HCT116 (cell line): ENCODE measurements around the gene POP4. TPM values are rescaled to one million over a fixed set of nuclear protein-coding genes. Genes with fewer than 3 reads are reported as not detected.

Experiments
- ATAC-seq: fragments of 200-7000 bp; cut with Tn5 transposase; 2 replicates; pipeline ENCODE4 v1.9.1; 2020; ENCODE audit warnings: mild to moderate bottlenecking, moderate library complexity
- BruUV-seq: library from RNA; stranded (reverse); fragments of 400-500 nt; replicated peaks from 2 replicates; lab custom pipeline; 2021; lab: Mats Ljungman, UMichigan
- CTCF ChIA-PET: fragments of 300-600 bp; sonication (Branson Sonifier 250); formaldehyde crosslinking; loops from one replicate; lab custom pipeline; 2021; ENCODE audit warnings: antibody characterized with exemption; lab: Charles Lee
- POLR2A ChIA-PET: fragments of 300-600, 350-600 bp; sonication (Branson Sonifier 250); formaldehyde crosslinking; loops from one replicate; lab custom pipeline; 2021; ENCODE audit warnings: antibody characterized with exemption; lab: Charles Lee
- RAD21 ChIA-PET, 2 experiments: fragments of 300-600 bp; sonication (Branson Sonifier 250); formaldehyde crosslinking; loops; one replicate each; lab custom pipeline; 2023; ENCODE audit warnings: low total read pairs in 2 of 2; ENCODE audit not compliant: uncharacterized antibody in 2 of 2, unreplicated experiment in 2 of 2, low non-redundant PET in 1 of 2; lab: Charles Lee
- DNase-seq: peaks from one replicate; pipeline ENCODE4 v3.0.0-alpha.2; 2010; ENCODE audit warnings: low read depth, low spot score
- H2AFZ ChIP-seq: fragments of 200-600 bp; shearing (Covaris generic), sonication (generic); 2 replicates; pipeline ENCODE4 v1.6.1; 2017; ENCODE audit warnings: low read depth, mixed run types, mixed read lengths, antibody characterized with exemption, low read length; ENCODE audit not compliant: poor library complexity, severe bottlenecking
- H3K27ac ChIP-seq: 2 replicates; pipeline ENCODE4 v1.5.1; 2012; ENCODE audit warnings: low read depth, low read length
- H3K27me3 ChIP-seq: fragments of 200-600 bp; sonication (generic); 2 replicates; pipeline ENCODE4 v1.6.1; 2016; ENCODE audit warnings: mixed run types, low read length, mixed read lengths; ENCODE audit not compliant: insufficient read depth
- H3K36me3 ChIP-seq, 2 experiments: fragments of 200-500 bp in 1 of 2; fragments of 200-600 bp in 1 of 2; sonication (Bioruptor generic) in 1 of 2; sonication (generic) in 1 of 2; 2 replicates each; pipeline versions ENCODE4 v1.5.1 to v1.6.1; 2014 to 2016; ENCODE audit warnings: low read length in 2 of 2, inconsistent platforms in 1 of 2, mixed read lengths in 1 of 2, mixed run types in 1 of 2; ENCODE audit not compliant: insufficient read depth in 2 of 2, control insufficient read depth in 1 of 2
- H3K4me1 ChIP-seq, 2 experiments: fragments of 200-600 bp in 1 of 2; sonication (generic) in 1 of 2; 2 replicates each; pipeline versions ENCODE4 v1.5.1 to v1.6.1; 2012 to 2017; ENCODE audit warnings: low read length in 2 of 2, inconsistent platforms in 1 of 2, mild to moderate bottlenecking in 1 of 2, mixed read lengths in 1 of 2, mixed run types in 1 of 2, moderate library complexity in 1 of 2; ENCODE audit not compliant: insufficient read depth in 2 of 2, control insufficient read depth in 1 of 2
- H3K4me2 ChIP-seq: fragments of 200-600 bp; sonication (generic); 2 replicates; pipeline ENCODE4 v1.6.1; 2017; ENCODE audit warnings: mixed run types, low read length, mixed read lengths
- H3K4me3 ChIP-seq, 2 experiments: fragments of 200-600 bp in 1 of 2; sonication (generic) in 1 of 2; replicated peaks in 1 of 2; 2 replicates each; pipeline ENCODE4 v1.5.1; 2011 to 2016; ENCODE audit warnings: low read length in 2 of 2, control low read depth in 1 of 2, low read depth in 1 of 2, mild to moderate bottlenecking in 1 of 2, mixed read lengths in 1 of 2, mixed run types in 1 of 2
- H3K79me2 ChIP-seq: fragments of 200-600 bp; sonication (generic); 2 replicates; pipeline ENCODE4 v1.6.1; 2017; ENCODE audit warnings: mild to moderate bottlenecking, mixed run types, low read length, moderate library complexity, mixed read lengths; ENCODE audit not compliant: insufficient read depth
- H3K9ac ChIP-seq: fragments of 200-600 bp; sonication (generic); 2 replicates; pipeline ENCODE4 v1.6.1; 2016; ENCODE audit warnings: low read length, mixed read lengths
- H3K9me2 ChIP-seq: fragments of 200-600 bp; sonication (generic), shearing (Covaris generic); 2 replicates; pipeline ENCODE4 v1.6.1; 2017; ENCODE audit warnings: mixed run types, mild to moderate bottlenecking, moderate library complexity; ENCODE audit not compliant: insufficient read depth
- H3K9me3 ChIP-seq, 2 experiments: fragments of 200-500 bp in 1 of 2; fragments of 200-600 bp in 1 of 2; sonication (Bioruptor generic) in 1 of 2; sonication (generic) in 1 of 2; 2 replicates each; pipeline ENCODE4 v1.6.1; 2014 to 2017; ENCODE audit warnings: low read length in 2 of 2, mixed read lengths in 2 of 2, inconsistent platforms in 1 of 2, low read depth in 1 of 2, mild to moderate bottlenecking in 1 of 2, mixed run types in 1 of 2, moderate library complexity in 1 of 2; ENCODE audit not compliant: control insufficient read depth in 1 of 2, insufficient read depth in 1 of 2
- H4K20me1 ChIP-seq: fragments of 200-600 bp; sonication (generic), shearing (Covaris generic); 2 replicates; pipeline ENCODE4 v1.6.1; 2017; ENCODE audit warnings: mixed run types, mild to moderate bottlenecking, moderate library complexity; ENCODE audit not compliant: insufficient read depth
- ELF1 ChIP-seq: IDR thresholded peaks from 2 replicates; pipeline ENCODE4 v1.6.1; 2012; ENCODE audit warnings: low read depth, borderline replicate concordance
- EZH2phosphoT487 ChIP-seq: fragments of 200-600 bp; IDR thresholded peaks from 2 replicates; pipeline ENCODE4 v1.6.1; 2018; ENCODE audit warnings: antibody characterized with exemption, borderline replicate concordance
- JUND ChIP-seq: IDR thresholded peaks from 2 replicates; pipeline ENCODE4 v1.6.1; 2012
- POLR2A ChIP-seq: IDR thresholded peaks from 2 replicates; pipeline ENCODE4 v1.7.0; 2011; ENCODE audit warnings: borderline replicate concordance; ENCODE audit not compliant: insufficient read depth, insufficient read length; ENCODE audit errors: extremely low read depth
- RAD21 ChIP-seq: IDR thresholded peaks from 2 replicates; pipeline ENCODE4 v1.6.1; 2012; ENCODE audit warnings: low read depth, mild to moderate bottlenecking
- SIN3A ChIP-seq: IDR thresholded peaks from 2 replicates; pipeline ENCODE4 v1.6.1; 2012; ENCODE audit warnings: low read depth
- SRF ChIP-seq: IDR thresholded peaks from 2 replicates; pipeline ENCODE4 v1.6.1; 2012; ENCODE audit warnings: low read depth
- YY1 ChIP-seq: IDR thresholded peaks from 2 replicates; pipeline ENCODE4 v1.6.1; 2011; ENCODE audit warnings: low read length, low read depth, moderate library complexity, mild to moderate bottlenecking; ENCODE audit not compliant: insufficient replicate concordance; ENCODE audit errors: extremely low read depth
- ZNF274 ChIP-seq: fragments of 200-500 bp; sonication (Bioruptor generic); IDR thresholded peaks from 2 replicates; pipeline ENCODE4 v1.6.1; 2014; ENCODE audit warnings: mild to moderate bottlenecking, low read depth, low read length, inconsistent platforms
- intact Hi-C: fragments of 100-400 bp; cut with micrococcal nuclease; formaldehyde crosslinking; loops from 2 replicates; pipeline ENCODE4 v1.10.0; 2022
- total RNA-seq: library from RNA; stranded (reverse); gene quantifications from one replicate; pipeline ENCODE4 v1.2.1, GENCODE V29; 2021; ENCODE audit not compliant: unreplicated experiment
- TF ChIP-seq, protein P1 (sequence below): IDR thresholded peaks from 2 replicates; pipeline ENCODE4 v1.6.1; 2012

Gene POP4
- total RNA-seq, 1 experiment from 2014 or later: 61.2 TPM

DNA sequence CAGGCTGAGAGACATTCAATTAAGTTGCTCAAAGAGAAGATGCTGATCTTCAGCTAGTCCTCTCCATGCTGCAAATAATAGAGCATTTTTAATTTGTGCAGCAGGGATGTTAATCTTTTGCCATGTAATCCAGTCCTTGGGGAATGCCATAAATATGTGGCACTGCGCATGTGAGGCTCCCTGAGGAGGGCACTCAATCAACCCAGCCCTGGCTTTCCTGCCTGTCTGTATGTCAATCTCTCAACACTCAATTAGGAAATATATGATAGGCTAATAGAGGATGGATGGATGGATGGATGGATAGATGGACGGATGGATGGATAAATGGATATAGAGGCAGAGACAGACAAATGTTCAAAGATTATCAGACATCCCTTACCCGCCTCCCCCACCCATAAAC is 31.6 kb upstream of the POP4 start:
- no peak overlapping the region for H3K9ac ChIP-seq
- ATAC-seq (no peak), DNase-seq (no peak)
- H3K27ac ChIP-seq: no peak overlapping the region
- no peaks in the 10 kb centered on the region for H3K79me2 ChIP-seq
- no peaks in the 10 kb centered on the region for H3K36me3 ChIP-seq
- peaks cover 83% of the 10 kb centered on the region for H3K27me3 ChIP-seq
- no peaks in the 10 kb centered on the region for H3K4me1 ChIP-seq
- H4K20me1 ChIP-seq: no peaks in the 10 kb centered on the region
- no peak overlapping the region for H3K4me3 ChIP-seq
- H3K9me3 ChIP-seq: no peaks in the 10 kb centered on the region
- intact Hi-C loops: no loop called here
- TF ChIP-seq SRF (no peak), EZH2phosphoT487 (no peak), YY1 (no peak), RAD21 (no peak)
- ChIA-PET POLR2A (no interaction called here), CTCF (no interaction called here), RAD21 (no interaction called here)
- no peak overlapping the region for H2AFZ ChIP-seq
- no peak overlapping the region for H3K4me2 ChIP-seq
- H3K9me2 ChIP-seq: no peaks in the 10 kb centered on the region
- BruUV-seq: no TSS peak

DNA sequence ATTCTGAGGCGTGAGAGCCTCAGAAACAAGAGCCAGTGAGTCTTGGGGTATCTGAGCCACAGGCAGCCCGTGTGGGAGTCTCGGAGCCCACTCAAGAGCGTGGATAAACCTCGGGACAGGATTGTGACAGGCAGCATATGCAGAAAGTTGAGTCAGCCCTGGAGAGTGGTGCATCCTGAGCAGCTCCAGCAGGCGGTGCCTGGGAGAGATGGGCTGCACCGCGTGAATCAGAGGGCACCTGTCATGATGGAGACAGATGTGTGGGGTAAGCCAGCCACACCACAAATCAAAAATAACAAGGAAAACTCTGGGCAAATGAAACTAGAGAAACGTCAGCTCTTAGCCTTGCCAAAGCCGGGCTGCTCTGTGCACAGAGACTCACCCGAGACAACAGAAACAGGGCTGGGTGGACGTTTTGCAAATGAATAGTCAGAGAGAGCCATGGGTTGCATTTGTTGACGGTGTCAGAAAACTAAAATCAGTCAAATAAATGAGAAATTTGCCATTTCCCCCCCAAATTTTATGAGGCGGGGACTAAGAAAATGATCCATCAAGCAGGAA is 30.0 kb upstream of the POP4 start:
- H3K9me2 ChIP-seq: no peaks in the 10 kb centered on the region
- H3K27me3 ChIP-seq: peaks cover 74% of the 10 kb centered on the region
- H3K4me1 ChIP-seq: no peaks in the 10 kb centered on the region
- H3K27ac ChIP-seq: no peak overlapping the region
- no peak overlapping the region for H3K4me3 ChIP-seq
- H3K4me2 ChIP-seq: no peak overlapping the region
- CTCF ChIA-PET: no interaction called here
- H3K9ac ChIP-seq: no peak overlapping the region
- no peak for ATAC-seq
- no TSS peak for BruUV-seq
- no peaks in the 10 kb centered on the region for H3K9me3 ChIP-seq
- intact Hi-C loops: no loop called here
- RAD21 ChIA-PET: no interaction called here
- TF ChIP-seq ELF1 (no peak), JUND (no peak), SIN3A (no peak), ZNF274 (no peak), POLR2A (no peak)
- TF ChIP-seq, protein P1, sequence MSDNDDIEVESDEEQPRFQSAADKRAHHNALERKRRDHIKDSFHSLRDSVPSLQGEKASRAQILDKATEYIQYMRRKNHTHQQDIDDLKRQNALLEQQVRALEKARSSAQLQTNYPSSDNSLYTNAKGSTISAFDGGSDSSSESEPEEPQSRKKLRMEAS: no peak
- no peaks in the 10 kb centered on the region for H3K79me2 ChIP-seq
- no peak for DNase-seq
- H3K36me3 ChIP-seq: no peaks in the 10 kb centered on the region
- no peak overlapping the region for H2AFZ ChIP-seq
- POLR2A ChIA-PET: no interaction called here
- no peaks in the 10 kb centered on the region for H4K20me1 ChIP-seq
